SW480 (cell line): ENCODE measurements around the gene TSPOAP1.

Experiments used
- DNase-seq: peaks from one replicate; pipeline ENCODE4 v3.0.0-alpha.2; 2016; ENCODE audit warnings: low spot score

TSPOAP1 gene

GRCh38 chr17:58363457-58364185 lies 35.0 kb upstream of the TSPOAP1 start:
- DNase-seq: no peak

GRCh38 chr17:58362368-58363014 lies 33.9 kb upstream of the TSPOAP1 start:
- DNase-seq: no peak

GRCh38 chr17:58360296-58361063 lies 31.9 kb upstream of the TSPOAP1 start:
- no peak for DNase-seq

- no peak for DNase-seq
Observed at GRCh38 chr17:58358408-58359172, 30.0 kb upstream of the TSPOAP1 start.

- no peak for DNase-seq
Observed at GRCh38 chr17:58357312-58358297, 29.0 kb upstream of the TSPOAP1 start.

- DNase-seq: no peak
Observed at GRCh38 chr17:58356231-58356630, 27.6 kb upstream of the TSPOAP1 start.

GRCh38 chr17:58354541-58355216 lies 26.1 kb upstream of the TSPOAP1 start:
- no peak for DNase-seq

GRCh38 chr17:58353389-58353825 lies 24.8 kb upstream of the TSPOAP1 start:
- DNase-seq: no peak

- DNase-seq: peak; percentile 79
Observed at GRCh38 chr17:58352596-58353388, 24.2 kb upstream of the TSPOAP1 start.

- peak; percentile 96 for DNase-seq
Observed at GRCh38 chr17:58351831-58352595, 23.4 kb upstream of the TSPOAP1 start, which contains the start of gene SUPT4H1. Gene SUPT4H1 (minus strand): TSS chr17:58352201. CDS start chr17:58352135, 66 bp downstream.

- no peak for DNase-seq
Observed at GRCh38 chr17:58351182-58351581, 22.6 kb upstream of the TSPOAP1 start.

- DNase-seq: no peak
Observed at GRCh38 chr17:58348038-58348437, 19.4 kb upstream of the TSPOAP1 start.

GRCh38 chr17:58345500-58345899 lies 16.9 kb upstream of the TSPOAP1 start:
- DNase-seq: no peak

GRCh38 chr17:58344791-58345157 lies 16.2 kb upstream of the TSPOAP1 start:
- DNase-seq: no peak

- no peak for DNase-seq
Observed at GRCh38 chr17:58344047-58344790, 15.6 kb upstream of the TSPOAP1 start.

- no peak for DNase-seq
Observed at GRCh38 chr17:58343131-58343530, 14.5 kb upstream of the TSPOAP1 start.

GRCh38 chr17:58341861-58342475 lies 13.4 kb upstream of the TSPOAP1 start:
- DNase-seq: no peak
